DND-41 (cell line): ENCODE measurements around the gene GNAZ.

Source experiments
- ATAC-seq: fragments of 200-7000 bp; cut with Tn5 transposase; 3 replicates; pipeline ENCODE4 v1.9.1; 2021; ENCODE audit warnings: low read depth; ENCODE audit not compliant: insufficient read depth
- DNase-seq: peaks from one replicate; pipeline ENCODE4 v3.0.0-alpha.2; 2020
- H2AFZ ChIP-seq: 2 replicates; pipeline ENCODE4 v1.6.0; 2012; ENCODE audit warnings: low read depth, low read length
- H3K27ac ChIP-seq: 2 replicates; pipeline ENCODE4 v1.5.1; 2012; ENCODE audit warnings: low read length, inconsistent platforms
- H3K27me3 ChIP-seq: fragments of 200-600 bp; sonication (generic); 2 replicates; pipeline ENCODE4 v1.6.0; 2012; ENCODE audit warnings: low read length, mild to moderate bottlenecking, inconsistent platforms; ENCODE audit not compliant: insufficient read depth, poor library complexity
- H3K36me3 ChIP-seq: 2 replicates; pipeline ENCODE4 v1.5.1; 2012; ENCODE audit warnings: low read length, inconsistent platforms; ENCODE audit not compliant: insufficient read depth
- H3K4me1 ChIP-seq: 2 replicates; pipeline ENCODE4 v1.5.1; 2012; ENCODE audit warnings: mild to moderate bottlenecking, low read length; ENCODE audit not compliant: insufficient read depth
- H3K4me2 ChIP-seq: 2 replicates; pipeline ENCODE4 v1.6.0; 2012; ENCODE audit warnings: mild to moderate bottlenecking, moderate library complexity, low read length, inconsistent platforms; ENCODE audit not compliant: insufficient read depth
- H3K4me3 ChIP-seq, 2 experiments: fragments of 200-600 bp in 1 of 2; shearing (Covaris generic) in 1 of 2; 2 replicates each; pipeline ENCODE4 v1.5.1; 2012 to 2016; ENCODE audit warnings: inconsistent platforms in 2 of 2, low read length in 2 of 2, mild to moderate bottlenecking in 2 of 2, low read depth in 1 of 2, moderate library complexity in 1 of 2
- H3K79me2 ChIP-seq: 2 replicates; pipeline ENCODE4 v1.6.0; 2012; ENCODE audit warnings: low read length, inconsistent platforms; ENCODE audit not compliant: insufficient read depth
- H3K9ac ChIP-seq: 2 replicates; pipeline ENCODE4 v1.6.0; 2012; ENCODE audit warnings: low read depth, mild to moderate bottlenecking, inconsistent platforms, low read length, moderate library complexity
- H3K9me3 ChIP-seq: 2 replicates; pipeline ENCODE4 v1.5.1; 2012; ENCODE audit warnings: low read length, moderate library complexity, mild to moderate bottlenecking, inconsistent platforms; ENCODE audit not compliant: insufficient read depth, severe bottlenecking
- H4K20me1 ChIP-seq: 2 replicates; pipeline ENCODE4 v1.6.0; 2012; ENCODE audit warnings: low read length; ENCODE audit not compliant: insufficient read depth
- CTCF ChIP-seq: IDR thresholded peaks from 2 replicates; pipeline ENCODE4 v1.5.1; 2012; ENCODE audit warnings: borderline replicate concordance, low read length, moderate library complexity, mild to moderate bottlenecking; ENCODE audit not compliant: poor library complexity, severe bottlenecking; ENCODE audit errors: extremely low read depth
- EZH2 ChIP-seq: IDR thresholded peaks from 3 replicates; pipeline ENCODE4 v1.6.1; 2012; ENCODE audit warnings: borderline replicate concordance, low read depth, mild to moderate bottlenecking, moderate library complexity, low read length, inconsistent platforms; ENCODE audit not compliant: severe bottlenecking

The GNAZ gene

GRCh38 chr22:23112472-23113012 is 42.2 kb downstream of the GNAZ start:
- no peak overlapping the region for H3K27ac ChIP-seq
- DNase-seq (no peak), ATAC-seq (no peak)
- H2AFZ ChIP-seq, result no peak overlapping the region
- H3K4me1 ChIP-seq, result peaks cover 12% of the 10 kb centered on the region
- H3K9me3 ChIP-seq, result no peaks in the 10 kb centered on the region
- no peaks in the 10 kb centered on the region for H3K36me3 ChIP-seq
- H3K4me2 ChIP-seq, result no peak overlapping the region
- no peaks in the 10 kb centered on the region for H4K20me1 ChIP-seq
- TF ChIP-seq CTCF (no peak), EZH2 (no peak)
- H3K9ac ChIP-seq, result no peak overlapping the region
- H3K4me3 ChIP-seq, result no peak overlapping the region
- H3K27me3 ChIP-seq, result no peaks in the 10 kb centered on the region
- H3K79me2 ChIP-seq, result no peaks in the 10 kb centered on the region

- H3K36me3 ChIP-seq, result no peaks in the 10 kb centered on the region
- H3K9ac ChIP-seq, result no peak overlapping the region
- H2AFZ ChIP-seq, result no peak overlapping the region
- ATAC-seq (peak; percentile 26; the same call in 1 of the 3 replicates), DNase-seq (peak; percentile 32)
- H3K4me3 ChIP-seq, result no peak overlapping the region
- peaks cover 12% of the 10 kb centered on the region for H3K4me1 ChIP-seq
- H3K9me3 ChIP-seq, result no peaks in the 10 kb centered on the region
- no peak for TF ChIP-seq CTCF
- TF ChIP-seq EZH2, result no peak
- H3K79me2 ChIP-seq, result no peaks in the 10 kb centered on the region
- H3K27ac ChIP-seq, result no peak overlapping the region; the same call in 1 of the 2 replicates
- H3K4me2 ChIP-seq, result no peak overlapping the region
- H4K20me1 ChIP-seq, result no peaks in the 10 kb centered on the region
- H3K27me3 ChIP-seq, result no peaks in the 10 kb centered on the region
These were observed 42.9 kb downstream of the GNAZ start for GRCh38 chr22:23113067-23113846.

- Histone ChIP-seq H3K79me2 (no peaks in the 10 kb centered on the region), H3K36me3 (no peaks in the 10 kb centered on the region), H3K27me3 (no peaks in the 10 kb centered on the region), H3K27ac (no peak overlapping the region; the same call in 1 of the 2 replicates), H3K4me1 (peaks cover 13% of the 10 kb centered on the region), H2AFZ (no peak overlapping the region), H4K20me1 (no peaks in the 10 kb centered on the region), H3K9ac (no peak overlapping the region), H3K4me3 (no peak overlapping the region), H3K4me2 (no peak overlapping the region), H3K9me3 (no peaks in the 10 kb centered on the region)
- TF ChIP-seq EZH2, result no peak
- no peak for TF ChIP-seq CTCF
- no peak for ATAC-seq
- DNase-seq, result no peak
These were observed 43.8 kb downstream of the GNAZ start for GRCh38 chr22:23113847-23114720.
